GM13977 (cell line): ENCODE measurements around the gene KIF26A.

Source experiments
- DNase-seq: peaks from one replicate; pipeline ENCODE4 v3.0.0; 2012; ENCODE audit warnings: low spot score
- in situ Hi-C: fragments of 300-500 bp; cut with MboI; formaldehyde crosslinking; loops from one replicate; pipeline ENCODE4 v1.12.0; 2022; ENCODE audit warnings: low sequenced_read_pairs, low pct_unique_long_range_greater_than_20kb, mixed read lengths, inconsistent platforms; ENCODE audit not compliant: unreplicated experiment
- TF ChIP-seq, protein P1 (sequence below): IDR thresholded peaks from 2 replicates; pipeline ENCODE4 v1.5.1; 2012; ENCODE audit warnings: mild to moderate bottlenecking, control low read depth; ENCODE audit not compliant: insufficient read depth; ENCODE audit errors: extremely low read depth, missing control alignments

The KIF26A gene

DNA sequence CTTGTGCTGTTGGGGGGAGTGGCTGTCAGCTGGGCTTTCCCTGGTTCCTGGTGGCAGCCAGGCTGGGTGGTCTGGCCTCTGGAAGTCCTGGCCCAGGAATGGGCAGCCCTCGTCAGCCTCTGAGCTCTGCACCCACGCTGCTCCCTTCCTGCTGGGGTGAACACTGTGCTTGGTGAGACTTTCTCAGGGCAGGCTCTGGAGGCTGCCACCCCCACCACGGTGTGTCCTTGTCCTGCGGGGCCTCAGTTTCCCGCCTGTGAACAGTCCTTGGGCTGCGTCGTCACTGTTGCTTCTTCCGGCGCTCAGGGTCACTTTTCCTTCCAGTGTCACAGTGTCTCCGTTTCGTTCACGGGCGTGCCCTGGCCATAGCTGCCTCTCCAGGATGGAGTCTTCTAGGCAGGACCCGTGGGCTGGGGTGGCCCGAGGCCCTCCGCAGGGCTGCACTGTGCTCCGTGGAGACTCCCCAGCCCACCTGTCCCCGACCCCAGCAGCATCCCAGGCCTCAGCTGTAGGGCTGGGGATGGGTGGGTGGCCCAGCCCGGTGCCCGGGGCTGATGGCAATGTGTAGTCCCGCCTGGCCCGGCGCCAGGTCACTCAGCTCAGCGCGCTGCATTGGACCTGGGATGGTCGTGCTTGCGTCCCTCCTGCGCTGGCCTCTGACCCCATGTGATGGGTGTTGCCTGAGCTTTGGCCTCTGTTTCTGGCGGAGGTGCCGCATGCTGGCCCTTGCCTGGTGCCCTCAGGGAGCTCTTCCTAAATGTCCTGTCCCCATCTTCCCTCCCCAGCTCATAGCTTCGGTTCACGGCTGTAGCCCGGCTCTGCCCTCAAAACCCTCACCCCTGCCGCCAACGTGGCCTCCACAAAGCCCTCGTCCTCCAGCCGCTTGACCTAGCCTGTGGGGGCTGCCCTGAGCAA lies 6.8 kb downstream of the KIF26A start:
- no peak for DNase-seq
- in situ Hi-C loops, result no loop called here
- TF ChIP-seq, protein P1, sequence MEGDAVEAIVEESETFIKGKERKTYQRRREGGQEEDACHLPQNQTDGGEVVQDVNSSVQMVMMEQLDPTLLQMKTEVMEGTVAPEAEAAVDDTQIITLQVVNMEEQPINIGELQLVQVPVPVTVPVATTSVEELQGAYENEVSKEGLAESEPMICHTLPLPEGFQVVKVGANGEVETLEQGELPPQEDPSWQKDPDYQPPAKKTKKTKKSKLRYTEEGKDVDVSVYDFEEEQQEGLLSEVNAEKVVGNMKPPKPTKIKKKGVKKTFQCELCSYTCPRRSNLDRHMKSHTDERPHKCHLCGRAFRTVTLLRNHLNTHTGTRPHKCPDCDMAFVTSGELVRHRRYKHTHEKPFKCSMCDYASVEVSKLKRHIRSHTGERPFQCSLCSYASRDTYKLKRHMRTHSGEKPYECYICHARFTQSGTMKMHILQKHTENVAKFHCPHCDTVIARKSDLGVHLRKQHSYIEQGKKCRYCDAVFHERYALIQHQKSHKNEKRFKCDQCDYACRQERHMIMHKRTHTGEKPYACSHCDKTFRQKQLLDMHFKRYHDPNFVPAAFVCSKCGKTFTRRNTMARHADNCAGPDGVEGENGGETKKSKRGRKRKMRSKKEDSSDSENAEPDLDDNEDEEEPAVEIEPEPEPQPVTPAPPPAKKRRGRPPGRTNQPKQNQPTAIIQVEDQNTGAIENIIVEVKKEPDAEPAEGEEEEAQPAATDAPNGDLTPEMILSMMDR, result no peak

DNA sequence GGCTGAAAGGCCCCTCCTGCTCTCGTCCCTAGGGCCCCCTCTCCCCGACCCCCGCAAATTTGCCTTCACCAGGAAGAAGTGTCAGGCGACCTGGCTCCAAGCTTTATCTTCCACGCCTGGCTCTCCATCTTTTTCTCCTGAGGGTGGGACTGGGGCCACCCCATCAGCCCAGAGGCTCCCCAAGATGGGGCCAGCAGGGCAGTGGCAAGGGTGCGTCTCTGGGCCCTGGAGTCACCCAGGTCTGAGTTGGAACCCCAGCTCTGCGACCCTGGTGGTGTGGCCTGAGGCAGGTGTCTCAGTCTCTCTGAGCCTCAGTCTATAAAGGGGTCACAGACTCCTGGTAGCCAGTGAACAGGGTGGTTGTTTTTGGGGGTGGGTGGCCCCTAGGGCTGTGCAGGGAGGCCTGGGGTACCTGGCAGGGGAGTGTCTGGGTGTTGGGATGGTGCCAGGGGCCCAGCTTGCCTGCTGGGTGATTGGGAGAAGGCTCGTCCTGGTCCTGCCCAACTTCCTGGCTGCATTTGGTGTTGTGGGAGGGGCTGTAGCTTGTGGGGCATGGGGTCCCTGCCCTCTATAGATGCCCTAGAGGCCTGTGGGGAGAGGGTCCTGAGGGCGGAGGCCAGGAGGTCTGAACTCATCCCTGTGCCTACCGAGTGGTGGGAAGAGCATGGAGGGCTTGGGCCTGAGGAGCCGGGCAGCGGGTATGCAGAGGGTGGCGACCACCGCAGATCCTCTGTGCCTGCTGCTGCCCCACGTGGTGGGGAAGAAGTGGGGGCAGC lies 7.6 kb downstream of the KIF26A start:
- TF ChIP-seq, protein P1, result no peak
- no peak for DNase-seq
- in situ Hi-C loops, result no loop called here

DNA sequence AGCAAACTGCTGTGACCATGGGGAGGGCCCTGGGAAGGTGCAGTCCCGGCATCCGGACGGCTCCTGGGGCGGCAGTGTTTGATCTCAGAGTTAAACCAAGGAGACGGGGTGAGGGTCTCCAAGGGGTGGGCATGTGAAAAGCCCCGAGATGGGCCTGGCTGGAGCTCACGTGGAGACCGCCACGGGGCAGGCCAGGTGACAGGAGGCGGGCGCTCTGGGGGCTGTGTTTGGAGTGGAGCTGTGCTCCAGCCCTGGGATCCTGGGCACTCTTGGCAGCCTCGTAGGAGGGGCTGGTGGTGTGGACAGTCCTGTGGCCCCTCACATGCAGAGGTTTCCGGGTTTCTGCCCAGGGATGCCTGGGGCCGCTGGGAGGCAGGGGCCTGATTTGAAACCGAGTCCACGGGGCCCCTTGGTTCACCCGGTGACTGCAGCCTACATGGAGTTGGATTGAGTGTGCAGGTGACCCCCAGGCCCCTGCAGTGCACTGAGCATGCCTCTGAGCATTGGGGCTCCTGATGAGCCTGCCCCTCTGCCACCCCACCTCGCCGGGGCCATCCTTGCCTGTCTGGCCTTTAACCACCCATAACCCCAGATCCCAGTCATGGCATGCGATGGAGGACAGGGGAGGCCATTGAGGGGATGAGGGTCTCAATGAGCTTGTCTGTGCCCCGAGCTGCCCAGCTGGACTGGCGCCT lies 8.4 kb downstream of the KIF26A start:
- no peak for DNase-seq
- in situ Hi-C loops, result no loop called here
- TF ChIP-seq, protein P1, result no peak

DNA sequence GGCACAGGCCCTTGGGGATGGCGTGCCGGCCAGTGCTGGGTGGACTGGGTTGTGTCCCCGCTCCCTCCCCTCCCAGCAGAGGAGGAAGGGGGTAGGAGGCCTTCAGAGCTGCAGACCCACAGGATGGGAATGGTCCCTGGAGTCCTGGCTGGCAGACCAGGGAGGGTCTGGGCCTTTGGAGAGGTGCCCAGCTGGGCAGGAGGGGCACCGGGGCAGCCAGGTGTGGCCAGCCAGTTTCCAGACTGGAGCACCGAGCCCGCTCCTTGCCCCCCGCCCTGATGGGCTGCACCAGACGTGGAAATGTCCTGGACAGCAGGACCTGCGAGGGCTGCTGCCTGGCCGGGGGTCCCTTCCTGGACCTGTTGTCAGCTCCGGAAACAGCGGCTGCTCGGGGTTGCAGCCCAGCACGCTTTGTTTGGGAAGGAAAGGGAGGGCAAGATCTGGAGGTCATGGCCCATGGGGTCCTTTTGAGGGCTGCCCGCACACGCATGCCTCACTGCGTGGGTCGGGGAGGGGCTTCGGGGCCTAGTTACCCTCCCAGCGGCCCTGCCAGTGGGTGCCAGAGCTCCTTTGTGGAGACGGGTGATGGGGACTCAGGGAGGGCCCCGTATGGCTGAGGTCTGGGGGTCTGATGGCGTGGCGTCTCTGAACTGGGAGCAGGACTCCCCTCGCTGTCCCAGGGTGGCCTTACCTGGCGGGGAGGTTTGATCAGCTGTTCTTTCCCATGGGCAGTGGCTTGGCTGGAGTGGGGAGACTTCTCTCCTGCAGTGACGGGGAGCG lies 9.1 kb downstream of the KIF26A start:
- in situ Hi-C loops, result no loop called here
- DNase-seq, result no peak
- TF ChIP-seq, protein P1, result no peak

DNA sequence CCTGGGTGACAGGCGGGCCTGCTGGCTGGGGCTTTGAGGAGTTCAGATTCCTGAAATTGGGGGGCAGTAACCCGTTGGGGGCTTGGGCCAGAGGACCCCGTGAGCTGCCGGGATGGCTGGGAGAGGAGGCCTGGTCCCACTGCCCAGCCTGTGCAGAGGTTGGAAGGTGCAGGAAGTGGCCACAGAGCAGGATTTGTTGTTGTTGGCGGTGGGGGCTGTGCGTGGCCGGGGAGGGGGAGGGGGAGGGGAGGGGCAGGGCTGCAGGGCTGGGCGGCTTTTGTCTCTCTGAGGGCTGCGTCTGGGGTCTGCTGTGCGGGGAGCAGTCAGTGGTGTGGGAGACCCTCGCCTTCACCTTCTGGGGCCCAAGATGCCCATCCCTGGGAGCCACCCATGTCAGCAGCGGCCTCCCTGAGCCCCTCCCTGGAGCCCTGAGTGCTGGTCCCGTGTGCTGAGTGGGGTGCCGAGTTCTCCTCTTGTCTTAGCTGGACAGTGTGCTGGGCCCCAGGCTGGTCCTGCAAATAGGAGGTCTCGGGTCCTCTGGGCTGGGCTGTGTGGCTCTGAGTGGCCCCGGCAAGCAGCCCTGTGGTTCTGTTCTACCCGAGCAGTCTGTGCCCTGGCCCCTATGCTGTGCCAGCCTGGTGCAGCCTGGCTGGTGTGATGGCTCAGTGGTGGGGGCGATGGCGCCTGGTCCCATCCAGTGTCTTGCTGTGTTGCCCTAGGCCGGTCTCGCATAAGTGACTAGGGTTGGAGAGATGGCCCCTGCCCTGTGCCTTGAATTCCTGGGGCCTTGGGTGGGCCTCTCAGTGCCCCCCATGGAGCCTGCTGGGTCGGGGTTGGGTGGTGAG lies 10.3 kb downstream of the KIF26A start:
- DNase-seq, result no peak

More for the DNA sequence above, 10.3 kb downstream of the KIF26A start:
- in situ Hi-C loops, result no loop called here
- TF ChIP-seq, protein P1, result no peak
